IPS DF 19.7 (cell line): ENCODE measurements around the gene TENT4A.

Source experiments
- DNase-seq: peaks from one replicate; pipeline ENCODE4 v3.0.0-alpha.2; 2013; ENCODE audit warnings: low read depth, low spot score

The TENT4A gene

DNA sequence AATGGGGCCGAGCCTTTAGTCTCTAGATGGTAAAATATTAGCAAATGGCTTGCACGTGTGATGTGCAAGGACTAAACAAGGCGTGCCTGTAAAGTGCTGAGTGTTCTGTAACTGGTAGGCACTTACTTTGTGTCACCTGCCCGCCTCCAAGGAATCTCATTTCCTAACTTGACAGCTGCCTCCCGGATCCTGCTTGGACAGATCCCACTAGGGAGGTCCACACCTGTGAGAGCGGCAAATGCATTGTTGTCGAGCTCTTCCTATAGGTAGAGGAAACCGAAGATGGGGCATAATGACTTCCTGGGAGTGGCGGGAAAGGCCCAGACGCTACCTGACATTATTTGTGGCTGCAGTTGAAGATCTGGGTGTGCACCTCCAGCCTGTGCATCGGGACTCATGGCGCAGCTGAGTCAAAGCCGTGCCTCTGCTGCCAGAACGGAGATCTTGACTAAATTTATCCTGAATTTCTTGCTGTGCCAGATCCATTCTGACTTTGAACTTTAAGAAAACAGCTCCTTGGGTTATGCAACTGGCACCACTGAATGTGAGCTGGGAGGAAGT, 79.8 kb downstream of the TENT4A start:
- DNase-seq = no peak

DNA sequence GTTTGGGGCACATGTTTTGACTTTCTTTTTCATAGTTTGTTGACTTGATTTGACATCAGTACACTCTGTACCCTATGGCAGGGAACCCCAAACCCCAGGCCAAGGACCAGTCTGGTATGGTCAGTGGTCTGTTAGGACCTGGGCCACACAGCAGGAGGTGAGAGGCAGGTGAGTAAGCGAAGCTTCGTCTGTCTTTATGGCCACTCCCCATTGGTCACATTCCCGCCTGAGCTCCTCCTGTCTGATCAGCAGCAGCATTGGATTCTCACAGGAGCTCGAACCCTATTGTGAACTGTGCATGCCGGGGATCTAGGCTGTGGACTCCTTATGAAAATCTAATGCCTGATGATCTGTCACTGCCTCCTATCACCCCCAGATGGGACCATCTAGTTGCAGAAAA, 88.0 kb downstream of the TENT4A start:
- no peak for DNase-seq

DNA sequence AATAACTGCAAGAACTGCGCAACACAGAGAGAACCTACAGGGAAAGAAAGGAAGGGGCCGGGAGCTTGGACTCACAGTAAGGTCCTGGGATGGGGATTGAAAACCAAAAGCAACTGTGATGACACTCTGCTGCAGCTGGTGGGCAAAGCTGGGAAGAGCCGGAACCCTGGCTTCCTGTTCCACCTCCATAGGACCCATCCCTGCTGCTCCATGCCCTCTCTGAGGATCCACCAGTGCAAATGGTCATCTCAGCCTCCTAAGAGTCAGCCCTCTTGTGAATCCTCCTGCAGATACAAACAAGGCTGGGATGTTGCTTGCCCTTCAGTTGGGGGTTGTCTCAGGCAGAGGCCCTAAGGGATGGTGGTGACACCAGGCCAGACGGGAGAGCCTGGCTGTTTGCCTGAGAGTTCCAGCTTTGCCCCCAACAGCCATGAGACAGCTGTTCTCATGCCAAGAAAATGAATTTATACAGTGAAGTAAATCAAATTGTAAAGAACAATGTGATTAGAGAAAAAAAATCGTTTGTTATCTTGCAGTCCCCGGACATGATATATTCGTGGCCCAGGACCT, 90.8 kb downstream of the TENT4A start:
- DNase-seq = no peak

DNA sequence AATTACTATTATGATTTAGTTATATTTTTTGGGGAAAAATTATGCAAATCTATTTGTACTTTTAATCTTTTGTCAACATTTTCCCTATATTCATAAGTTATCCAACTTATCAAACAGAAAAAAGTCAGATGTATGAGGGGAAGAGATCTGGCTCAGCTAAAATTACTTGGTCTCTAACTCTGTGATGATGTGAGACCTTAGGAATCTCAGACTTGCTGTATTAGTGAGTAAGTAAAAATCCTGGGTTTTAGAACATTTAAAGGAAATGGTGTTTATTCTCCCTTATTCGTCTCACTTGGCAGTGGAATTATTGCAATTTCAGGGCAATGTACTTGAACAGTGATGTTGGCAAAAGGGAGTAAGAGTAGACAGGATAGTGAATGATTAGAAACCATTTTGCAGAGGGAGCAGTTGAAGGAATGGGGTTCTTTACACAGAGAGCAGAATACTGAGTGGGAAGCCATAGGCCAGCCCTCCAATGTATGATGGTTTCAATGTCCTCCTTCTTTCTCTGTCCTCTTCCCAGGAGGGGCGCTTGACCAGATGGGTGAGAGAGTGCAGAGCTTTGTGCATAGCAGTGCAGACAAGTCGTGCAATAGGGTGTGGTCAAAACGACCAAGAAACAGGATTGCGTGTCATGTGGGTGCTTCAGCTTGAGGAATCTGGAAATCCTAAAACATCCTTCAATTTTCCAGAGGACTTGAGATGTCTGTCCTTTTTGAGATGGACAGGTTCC, 91.7 kb downstream of the TENT4A start:
- no peak for DNase-seq

DNA sequence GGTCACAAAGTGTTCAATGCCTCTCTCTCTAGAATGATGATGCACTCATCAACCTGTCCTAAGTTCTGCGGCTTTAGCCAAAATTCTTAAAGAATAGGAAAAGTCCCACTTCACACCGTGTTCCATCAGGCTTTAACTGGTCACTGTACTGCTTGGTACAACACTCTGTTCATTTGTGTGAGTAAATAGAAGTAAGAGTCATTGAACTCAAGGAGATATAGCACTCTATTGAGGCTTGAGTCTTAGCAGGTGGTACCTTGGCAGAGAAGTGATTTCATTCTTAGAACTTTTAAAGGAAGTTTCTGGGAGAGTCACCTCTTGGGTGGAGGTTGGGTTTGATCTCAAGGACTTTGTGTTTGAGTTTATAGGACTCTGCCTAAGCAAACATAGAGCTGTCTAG, 92.6 kb downstream of the TENT4A start:
- no peak for DNase-seq
